Measurements from ENCODE around the gene SFRP2.

Gene SFRP2

DNA sequence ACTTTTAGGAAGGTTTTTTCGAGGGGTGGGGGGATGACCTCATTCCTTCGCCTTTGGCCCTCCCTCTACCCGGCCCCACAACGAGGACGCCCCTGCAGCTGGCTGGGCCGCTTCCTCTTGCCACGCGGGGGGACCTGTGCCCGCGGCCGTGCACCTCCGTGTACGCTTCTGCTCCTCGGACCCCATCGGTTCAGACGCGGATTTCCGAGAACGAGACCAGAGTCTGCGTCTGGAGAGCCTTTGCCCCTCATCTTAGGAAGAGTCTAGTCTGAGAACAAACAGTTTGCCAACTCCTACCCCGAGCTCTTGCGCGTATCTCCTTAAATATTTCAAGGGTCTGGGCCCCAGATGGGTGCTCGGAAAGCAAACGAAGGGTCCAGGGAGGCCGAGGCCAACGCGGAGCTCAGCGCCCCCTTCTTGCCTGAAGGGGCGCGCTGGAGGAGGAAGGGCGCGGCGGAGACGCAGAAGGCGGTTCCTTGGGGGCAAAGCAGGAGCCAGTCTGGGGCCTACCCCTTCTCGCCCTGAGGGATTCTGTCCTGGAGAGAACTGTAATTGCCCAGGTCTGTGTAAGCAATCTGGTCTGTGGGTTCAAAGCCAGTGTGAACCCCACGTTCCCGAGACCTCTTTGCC lies 3.9 kb upstream of the SFRP2 start:
- no peak for DNase-seq

DNA sequence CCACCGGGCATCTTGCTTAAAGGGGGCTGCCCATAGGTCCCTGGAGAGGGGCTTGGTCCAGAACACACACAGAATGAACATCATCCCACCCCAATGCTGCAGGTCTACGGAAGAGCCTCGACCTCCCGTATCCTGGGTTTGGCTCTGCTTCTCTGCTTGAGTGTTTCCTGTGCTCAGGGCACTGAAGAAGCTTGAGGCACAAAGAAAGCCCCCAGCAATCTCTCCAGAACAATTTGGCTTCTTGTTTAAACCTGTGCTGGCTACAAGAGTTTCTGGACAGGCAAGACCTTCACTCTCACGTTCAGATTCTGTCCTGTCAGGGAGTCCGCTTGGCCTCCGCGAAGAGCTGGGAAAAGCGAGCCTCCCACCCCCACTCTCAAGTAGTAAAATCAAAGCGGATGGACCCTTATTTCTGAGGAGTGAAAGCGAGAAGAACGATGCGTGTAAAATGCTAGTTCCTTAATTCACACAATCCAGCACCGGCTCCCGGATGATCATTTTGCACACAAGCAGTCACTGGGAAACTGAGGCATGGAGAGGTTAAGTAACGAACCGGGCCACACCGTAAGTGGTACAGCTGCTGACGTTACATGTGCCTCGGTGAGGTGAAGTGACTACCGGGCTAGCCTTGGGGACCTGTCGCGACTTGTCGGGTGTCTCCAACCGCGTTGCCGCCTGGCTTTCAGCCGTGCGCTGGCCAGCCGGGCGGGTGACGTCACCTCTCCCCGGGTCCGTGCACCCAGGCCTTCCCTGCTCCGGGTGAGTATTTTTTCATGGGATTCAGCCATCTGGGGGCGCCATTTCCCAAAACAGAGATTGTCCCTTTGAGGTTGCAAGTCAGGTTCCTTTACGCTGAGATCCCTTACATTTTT lies 3.1 kb upstream of the SFRP2 start:
- DNase-seq: no peak

- DNase-seq: no peak
Observed at GRCh38 chr4:153790962-153791551, 2.2 kb upstream of the SFRP2 start.

DNA sequence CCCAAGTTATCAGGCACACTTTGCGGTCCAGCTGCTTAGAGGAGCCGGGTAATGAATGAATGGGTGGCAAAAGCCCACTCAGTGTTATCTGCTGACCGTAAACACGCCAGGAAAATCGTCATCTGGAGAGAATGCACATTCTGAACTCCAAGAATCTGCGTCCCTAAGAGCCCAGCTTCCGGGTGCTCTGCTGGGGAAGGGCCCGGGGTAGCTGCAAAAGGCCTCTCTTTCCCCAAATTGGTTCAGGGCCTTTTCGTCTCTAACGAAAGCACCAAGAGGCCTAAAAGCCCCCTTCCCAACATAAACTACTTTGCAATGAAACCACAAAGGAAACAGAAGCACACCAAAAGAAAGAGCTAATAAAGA lies 1.6 kb upstream of the SFRP2 start:
- DNase-seq: no peak

- DNase-seq: no peak
Observed at GRCh38 chr4:153789741-153790499, 1.0 kb upstream of the SFRP2 start.

DNA sequence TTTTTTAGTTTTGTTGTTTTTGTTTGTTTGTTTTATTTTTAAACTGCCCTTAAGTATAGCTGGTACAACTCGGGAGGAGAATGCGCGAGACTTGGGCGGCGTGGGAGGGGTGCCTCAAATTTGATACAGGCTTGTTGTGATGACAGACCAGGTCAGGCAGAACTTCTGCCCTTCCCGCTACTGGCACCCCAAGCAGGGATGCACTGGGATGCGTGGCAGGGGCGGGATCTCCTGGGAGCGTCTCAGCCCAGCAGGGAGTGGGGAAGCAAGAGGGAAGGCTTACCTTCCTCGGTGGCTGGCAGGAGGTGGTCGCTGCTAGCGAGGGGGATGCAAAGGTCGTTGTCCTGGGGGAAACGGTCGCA lies 851 bp downstream of the SFRP2 start:
- no peak for DNase-seq

- DNase-seq: no peak
Observed at GRCh38 chr4:153787575-153787974, 1.3 kb downstream of the SFRP2 start.

GRCh38 chr4:153787061-153787560 lies 1.8 kb downstream of the SFRP2 start:
- DNase-seq: no peak

- DNase-seq: peak; percentile 31 to 33
Observed at GRCh38 chr4:153785910-153786721, 2.8 kb downstream of the SFRP2 start.

DNA sequence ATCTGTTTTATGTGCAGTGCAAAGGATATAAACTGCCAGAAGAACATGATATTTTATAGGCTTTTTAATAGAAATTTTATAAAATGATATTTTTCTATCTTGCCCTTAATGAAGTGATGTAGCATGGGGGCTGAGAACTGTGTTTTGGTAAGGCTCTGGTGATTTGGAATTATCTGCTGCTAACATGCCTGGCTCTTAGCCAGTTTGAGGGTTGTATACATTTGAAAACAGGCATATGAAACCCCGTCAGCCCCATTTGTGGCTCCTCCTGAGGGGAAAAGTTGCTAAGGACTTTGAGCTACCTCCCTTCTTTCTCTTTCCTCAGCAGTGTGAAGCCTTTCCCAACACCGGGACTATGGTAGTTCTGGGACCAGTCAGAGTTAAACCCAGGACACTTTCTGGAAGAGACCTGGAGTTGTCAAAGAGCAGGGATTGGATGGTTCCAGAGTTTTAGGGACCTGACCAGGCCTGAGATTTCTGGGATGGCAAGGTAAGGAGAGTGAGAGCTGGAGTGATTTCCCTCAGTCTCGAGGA lies 4.7 kb downstream of the SFRP2 start:
- DNase-seq: no peak

- DNase-seq: no peak
Observed at GRCh38 chr4:153782581-153782980, 6.3 kb downstream of the SFRP2 start.

GRCh38 chr4:153781717-153782416 lies 7.0 kb downstream of the SFRP2 start:
- DNase-seq: no peak

DNA sequence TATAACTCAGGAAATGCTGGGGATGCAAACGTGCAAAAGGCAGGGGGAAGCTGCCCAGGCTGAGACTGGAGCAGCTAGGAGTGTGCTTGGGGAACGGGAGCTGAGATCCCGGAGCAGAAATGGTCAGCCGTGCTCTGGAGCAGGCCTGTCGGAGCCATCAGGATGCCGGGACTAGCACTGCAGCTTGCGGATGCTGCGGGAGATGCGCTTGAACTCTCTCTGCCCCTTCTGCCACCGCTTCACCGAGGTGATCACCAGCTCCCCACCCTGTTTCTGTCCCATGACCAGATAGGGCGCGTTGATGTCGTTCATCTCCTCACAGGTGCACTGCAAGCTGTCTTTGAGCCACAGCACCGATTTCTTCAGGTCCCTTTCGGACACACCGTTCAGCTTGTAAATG lies 7.6 kb downstream of the SFRP2 start:
- no peak for DNase-seq

GRCh38 chr4:153780876-153781275 lies 8.0 kb downstream of the SFRP2 start:
- no peak for DNase-seq

- DNase-seq: no peak
Observed at GRCh38 chr4:153780221-153780620, 8.7 kb downstream of the SFRP2 start.

GRCh38 chr4:153778383-153778782 lies 10.5 kb downstream of the SFRP2 start:
- DNase-seq: no peak

DNA sequence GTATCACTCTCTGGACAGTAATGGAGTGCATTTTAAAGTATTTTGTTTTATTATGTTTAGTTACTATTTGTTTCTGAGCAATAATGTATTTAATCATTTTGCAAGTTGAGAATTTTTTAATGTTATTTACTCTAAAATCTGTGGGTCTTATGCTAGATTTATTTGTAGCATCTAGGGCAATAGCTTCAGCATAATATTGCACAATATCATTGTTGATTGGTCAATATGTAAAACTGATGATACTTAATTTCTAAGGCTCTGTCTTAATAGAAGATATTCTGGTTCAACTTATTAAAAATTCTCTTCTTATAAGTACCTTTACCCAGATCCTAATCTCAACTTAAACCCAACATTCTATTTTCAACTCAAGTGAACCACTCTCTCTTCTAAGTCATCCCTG lies 11.5 kb downstream of the SFRP2 start:
- no peak for DNase-seq

- DNase-seq: no peak
Observed at GRCh38 chr4:153776601-153777000, 12.3 kb downstream of the SFRP2 start.

- no peak for DNase-seq
Observed at GRCh38 chr4:153773236-153773690, 15.6 kb downstream of the SFRP2 start.

GRCh38 chr4:153771046-153771445 lies 17.8 kb downstream of the SFRP2 start:
- no peak for DNase-seq

DNA sequence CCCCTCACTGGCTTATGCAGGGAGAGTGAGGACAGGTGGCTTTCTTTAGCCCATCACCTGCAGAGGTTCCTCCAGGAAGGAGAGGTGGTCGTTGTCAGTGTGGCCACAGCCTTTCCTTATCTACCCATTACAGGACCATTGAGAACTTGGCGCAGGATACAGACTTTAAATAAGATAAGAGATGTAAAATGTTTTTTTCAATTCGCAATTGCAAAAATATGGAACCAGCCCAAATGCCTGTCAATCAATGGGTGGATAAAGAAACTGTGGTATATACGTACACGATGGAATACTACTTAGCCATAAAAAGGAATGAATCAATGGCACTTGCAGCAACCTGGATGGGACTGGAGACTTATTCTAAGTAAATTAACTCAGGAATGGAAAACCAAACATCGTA lies 22.1 kb downstream of the SFRP2 start:
- DNase-seq: no peak
